GM21576 (cell line): ENCODE results near the gene ADAMTSL1.

Experiments
- ATAC-seq: cut with Tn5 transposase; IDR thresholded peaks from one replicate; pipeline ENCODE4 v1.9.1; 2021; ENCODE audit warnings: mild to moderate bottlenecking, moderate library complexity; ENCODE audit not compliant: unreplicated experiment

ADAMTSL1 gene

DNA sequence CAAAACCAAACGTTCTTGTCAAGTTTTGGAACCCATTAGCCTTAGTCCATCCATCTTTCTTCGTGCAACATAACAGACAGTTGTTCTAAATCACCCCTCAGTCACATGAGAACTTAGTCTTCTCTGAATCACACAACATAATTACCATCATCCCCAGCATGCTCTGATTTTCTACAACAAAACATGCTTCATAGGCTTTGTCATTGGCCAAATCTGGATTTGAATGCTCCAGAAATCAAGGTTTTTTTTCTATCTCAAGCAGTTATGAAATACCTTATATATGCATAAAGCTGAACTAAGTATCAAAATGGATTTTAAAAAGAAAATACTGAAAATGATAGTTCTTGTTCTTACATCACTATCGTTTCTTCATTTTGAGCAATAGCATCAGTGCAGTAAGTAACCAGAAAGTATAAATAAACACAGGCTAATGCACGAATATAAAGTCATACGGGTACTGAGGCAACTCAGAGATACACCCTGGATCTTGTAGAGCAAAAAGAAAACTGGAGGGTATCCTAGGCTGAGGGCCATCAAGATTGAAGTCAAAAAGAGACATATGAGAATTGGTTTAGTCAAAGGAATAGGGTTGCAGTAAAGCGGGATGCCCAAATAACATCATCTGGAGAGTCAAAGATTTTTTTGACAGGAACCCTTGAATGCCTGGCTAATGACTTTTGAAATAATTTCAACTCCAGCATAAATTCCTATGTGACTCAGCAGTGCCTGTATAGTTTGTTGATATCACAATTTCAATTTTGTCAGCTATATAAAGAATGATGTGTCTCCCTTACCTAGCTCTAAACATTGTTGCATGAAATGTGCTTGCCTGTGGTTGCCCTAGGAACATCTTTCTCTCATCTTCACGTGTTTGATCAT is 164.7 kb downstream of the ADAMTSL1 start:
- no peak for ATAC-seq

DNA sequence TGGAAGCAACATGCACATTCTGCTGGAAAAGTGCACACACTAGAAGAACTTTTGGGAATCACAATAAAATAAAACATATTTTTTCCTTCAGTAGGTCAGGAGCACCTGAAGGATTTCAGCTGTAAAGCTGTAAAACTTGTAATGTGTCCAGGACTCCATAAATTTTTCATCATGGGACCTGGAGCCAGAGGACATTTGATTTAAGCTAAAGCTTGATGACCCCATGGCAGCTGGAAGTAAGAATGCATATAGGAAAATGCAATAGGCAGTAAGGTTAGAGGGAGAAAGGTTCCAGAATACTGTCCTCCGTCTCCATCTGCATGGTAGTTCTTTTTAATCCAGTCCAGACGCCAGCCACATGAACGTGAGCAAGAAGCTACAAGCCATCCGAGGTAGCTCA is 166.0 kb downstream of the ADAMTSL1 start:
- no peak for ATAC-seq

DNA sequence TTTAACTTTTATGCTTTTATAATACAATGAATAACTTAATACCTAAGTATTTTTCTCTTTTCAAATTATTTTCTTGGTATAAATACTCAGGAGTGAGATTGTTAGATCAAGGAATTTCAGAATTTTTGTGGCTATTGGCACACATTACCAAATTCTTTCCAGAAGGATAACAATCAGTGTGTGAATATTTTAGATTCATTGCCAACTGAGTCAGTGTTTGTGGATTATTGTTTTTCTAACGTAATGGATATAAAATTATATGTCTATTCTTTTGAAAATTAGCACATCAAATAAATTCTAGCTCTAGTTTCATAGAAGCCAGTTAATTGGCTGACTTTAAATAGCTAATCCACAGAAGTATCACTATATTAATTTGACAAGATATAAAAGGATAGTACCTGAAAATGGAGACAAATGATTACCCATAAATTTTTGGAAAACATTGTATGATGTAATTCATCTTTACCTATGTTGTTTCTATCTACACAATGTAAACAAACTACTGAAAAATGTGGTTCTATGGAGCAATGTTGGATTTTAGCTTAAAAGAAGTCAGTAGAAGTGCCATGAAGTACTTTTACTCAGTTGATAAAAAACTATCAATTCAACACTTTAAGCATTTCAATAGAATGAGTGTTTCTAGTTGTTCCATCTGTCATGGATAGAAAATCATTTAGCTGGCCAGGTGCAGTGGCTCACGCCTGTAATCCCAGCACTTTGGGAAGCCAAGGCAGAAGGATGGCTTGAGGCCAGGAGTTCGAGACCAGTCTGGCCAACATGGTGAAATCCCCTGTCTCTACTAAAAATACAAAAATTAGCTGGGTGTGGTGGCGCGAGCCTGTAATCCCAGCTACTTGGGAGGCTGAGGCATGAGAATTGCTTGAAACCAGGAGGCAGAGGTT is 185.1 kb downstream of the ADAMTSL1 start:
- ATAC-seq, result no peak

DNA sequence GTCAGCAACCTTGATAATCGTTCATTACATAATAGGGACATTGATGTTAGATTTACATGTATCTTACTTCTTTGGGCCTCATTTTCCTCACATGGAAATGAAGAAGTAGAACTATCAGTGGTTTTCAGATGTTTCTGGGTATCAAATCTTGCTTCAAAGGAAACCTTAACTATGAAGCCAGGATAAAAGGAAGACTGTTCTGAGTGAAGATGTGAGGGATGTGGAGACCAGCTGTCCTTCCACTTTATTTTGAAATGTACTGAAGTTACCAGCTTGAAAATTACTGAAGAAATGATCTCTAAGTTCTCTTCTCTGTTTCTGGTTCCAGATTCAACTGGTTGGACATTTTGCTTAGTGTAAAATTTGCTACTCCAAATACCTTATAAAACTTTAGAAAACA is 186.0 kb downstream of the ADAMTSL1 start:
- no peak for ATAC-seq

DNA sequence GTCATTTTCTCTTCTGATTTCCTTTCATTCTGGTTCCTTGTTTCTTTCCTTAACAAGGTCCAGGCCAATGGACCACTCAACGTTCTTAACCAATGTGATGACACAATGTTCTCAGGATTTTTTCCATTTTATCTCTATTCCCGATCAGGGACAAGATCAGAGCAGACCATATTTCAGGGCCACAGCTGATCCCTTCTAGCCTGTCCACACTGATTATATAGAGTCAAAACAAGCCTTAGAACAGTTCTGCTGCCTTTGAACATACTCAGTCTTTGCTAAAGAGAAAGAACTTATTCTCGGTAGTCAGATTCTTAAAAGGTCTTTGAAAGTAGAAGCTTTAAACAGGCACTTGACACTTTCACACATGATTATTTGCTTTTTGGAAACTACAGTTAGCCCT is 188.4 kb downstream of the ADAMTSL1 start:
- no peak for ATAC-seq

DNA sequence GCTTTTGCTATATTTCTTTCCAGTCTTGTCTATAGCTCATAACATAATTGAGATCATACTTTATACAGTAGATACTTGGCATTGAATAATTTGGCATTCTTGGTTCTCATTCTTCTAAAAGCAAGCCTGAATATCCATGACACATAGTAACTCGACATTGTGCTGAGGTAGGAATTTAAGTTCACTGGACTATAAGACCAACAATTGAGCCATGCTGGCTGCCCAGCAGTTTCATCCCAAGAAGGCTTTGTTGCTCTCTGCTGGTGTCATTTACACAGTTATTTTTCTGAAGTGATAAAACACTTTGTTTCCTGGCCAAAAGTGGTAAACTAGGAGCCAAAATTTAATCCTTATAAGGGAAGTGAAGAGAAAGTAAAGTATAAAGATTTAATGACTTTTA is 192.0 kb downstream of the ADAMTSL1 start:
- no peak for ATAC-seq

DNA sequence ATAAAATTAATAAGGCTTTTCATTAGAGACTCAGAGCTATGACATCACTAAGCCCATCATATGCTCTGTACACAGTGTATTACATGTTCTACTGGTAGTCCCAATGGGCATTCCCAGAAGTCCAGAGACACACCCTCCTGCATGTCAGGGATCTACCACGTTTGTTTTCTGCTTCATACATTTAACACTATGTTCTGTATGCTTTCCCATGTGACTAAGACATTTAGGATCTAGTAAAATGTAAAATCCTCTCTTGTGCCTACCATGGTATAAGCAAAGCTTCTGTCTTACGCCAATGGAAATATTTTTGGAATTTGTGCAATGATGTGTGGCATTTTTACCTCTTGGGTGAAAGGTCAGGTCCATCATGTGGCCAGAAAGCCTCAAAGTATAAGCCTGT is 192.4 kb downstream of the ADAMTSL1 start:
- no peak for ATAC-seq

DNA sequence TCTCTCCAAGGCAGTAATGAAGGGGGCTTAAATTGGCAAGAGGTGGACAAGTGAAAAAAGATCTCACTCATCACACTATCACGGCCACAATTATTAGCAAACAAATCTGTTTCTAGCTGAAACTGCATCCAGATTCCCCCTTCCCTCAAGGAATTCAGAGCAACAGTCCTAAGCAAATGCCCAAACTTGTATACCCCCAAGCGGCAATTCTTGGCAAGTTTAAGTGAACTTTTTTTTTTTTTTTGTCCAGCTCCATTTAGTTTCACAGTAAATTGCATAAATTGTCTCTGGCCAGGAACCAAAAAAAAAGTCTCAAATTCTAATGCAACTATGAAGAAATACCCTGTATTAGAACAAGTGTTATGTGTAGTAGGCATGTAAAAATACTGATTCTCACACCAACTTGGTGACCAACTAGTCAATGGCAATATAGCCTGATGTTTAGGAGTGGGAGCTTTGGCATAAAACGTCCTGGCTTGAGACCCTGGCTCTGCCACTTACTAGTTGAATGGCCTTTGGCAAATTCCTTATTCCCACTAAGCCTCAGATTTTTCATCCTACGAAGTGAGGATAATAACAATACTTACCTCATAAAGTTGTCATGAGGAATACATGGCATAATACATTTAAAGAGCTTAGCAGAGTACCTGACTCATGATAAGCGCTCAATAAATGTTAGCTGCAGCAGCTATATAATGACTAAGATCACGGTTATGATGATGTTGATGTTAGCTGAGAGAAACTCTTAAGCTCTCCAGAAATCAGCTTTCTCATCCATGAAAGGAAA is 193.2 kb downstream of the ADAMTSL1 start:
- ATAC-seq, result no peak

DNA sequence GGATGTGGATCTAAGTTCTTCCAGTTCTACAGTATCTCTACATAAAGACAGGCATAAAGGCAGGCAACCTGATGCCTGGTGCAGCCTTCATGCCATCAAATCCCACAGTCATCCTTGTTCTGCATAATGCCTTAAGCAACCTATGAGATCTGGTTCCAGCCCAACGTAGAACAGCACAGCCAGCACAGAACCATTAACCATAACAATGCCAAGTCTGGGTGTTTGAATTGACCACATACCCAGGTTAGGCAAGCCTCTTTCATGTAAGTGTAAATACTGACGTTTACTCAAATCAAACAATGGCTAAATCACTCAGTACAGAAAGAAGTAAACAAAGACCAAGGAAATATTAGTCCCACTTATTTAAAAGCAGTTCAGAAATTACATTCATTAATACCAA is 195.0 kb downstream of the ADAMTSL1 start:
- ATAC-seq, result no peak

DNA sequence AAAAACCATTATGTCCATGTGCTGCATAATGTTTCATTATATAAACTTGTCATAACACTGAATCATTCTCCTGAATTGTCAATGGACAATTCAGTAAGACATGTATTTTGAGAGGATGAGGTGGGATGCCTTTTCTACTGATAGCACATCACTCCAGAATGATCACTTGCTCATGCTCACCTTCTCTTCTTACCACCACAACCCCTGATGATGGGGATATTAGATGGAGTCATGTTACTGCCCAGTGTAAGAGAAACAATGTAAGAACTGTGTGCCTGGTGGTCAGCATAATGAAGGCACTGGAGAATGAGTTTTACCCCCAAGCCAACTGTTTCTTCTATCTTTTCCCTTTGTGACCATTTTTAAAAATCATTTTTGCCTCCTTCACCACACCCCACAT is 198.8 kb downstream of the ADAMTSL1 start:
- ATAC-seq, result no peak

DNA sequence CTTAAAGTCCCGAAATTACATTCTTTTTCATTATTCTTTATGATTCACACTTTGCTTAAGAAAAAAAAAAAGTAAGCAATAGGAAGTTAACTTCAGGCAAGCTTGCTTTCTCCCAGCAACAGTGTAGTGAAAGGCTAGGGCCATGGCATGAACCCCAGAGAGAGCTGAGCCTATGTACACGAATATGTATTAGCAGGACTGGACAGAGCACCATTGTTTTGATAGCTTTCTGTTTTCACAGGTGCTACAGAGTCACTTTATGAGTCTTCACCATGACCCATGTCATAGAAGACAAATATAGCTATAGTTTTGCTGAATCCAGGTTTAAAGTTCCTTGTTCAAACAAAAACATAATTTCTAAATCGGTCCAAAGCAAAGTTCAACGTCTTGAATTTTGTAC is 199.2 kb downstream of the ADAMTSL1 start:
- no peak for ATAC-seq

DNA sequence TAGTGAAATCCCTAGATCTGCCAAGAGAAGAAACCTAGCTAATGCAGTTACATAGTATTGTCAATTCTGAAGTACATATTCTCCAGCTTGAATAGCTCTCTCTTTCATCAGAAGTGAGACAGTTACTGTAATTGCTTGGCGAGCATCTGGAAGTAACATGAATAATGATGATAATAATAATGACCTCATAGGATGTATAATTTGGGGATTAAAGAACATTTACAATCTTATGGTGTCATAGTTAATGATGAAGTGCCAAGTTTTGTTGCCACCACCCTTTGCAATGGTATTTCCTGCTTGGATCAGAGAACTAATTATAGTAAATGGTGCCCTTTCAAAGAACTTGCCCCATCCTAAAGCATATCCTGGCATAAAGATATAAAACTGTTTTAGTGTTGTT is 201.4 kb downstream of the ADAMTSL1 start:
- ATAC-seq, result no peak

DNA sequence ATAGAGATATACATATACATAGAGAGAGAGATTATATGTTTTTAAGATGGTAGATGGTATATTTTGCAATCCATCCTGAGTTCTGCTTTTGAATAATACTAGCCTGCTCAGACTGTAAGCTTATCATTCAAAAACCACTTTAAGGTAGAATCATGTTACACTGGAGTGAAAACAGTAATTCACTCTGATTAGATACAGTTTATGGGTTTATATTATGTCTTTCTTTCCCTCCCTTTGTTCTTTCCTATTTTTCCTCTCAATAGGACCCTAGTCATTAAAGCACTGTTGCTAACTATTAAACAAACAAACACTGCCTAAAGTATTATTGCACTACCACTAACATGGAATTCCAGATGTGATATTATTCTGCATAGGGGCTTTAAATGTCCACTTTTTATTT is 202.0 kb downstream of the ADAMTSL1 start:
- ATAC-seq, result no peak

DNA sequence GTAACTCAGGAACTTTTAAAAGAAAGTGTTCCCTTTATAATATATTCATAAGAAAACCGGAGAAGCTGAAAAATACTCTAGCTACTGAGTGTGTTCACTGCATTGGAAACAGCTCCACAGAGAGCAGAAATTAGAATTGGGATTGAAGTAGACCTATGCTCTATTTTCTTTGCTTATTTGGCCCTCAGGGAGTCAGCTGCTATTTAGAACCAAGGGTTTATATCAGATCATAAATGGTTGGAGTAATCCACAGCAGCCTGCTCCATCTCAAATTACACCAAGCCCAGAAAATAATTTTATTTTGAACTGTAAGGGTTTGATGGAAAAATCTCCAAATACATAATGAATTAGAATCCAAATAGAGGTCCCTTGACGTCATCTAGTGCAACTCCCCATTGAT is 202.6 kb downstream of the ADAMTSL1 start:
- ATAC-seq, result no peak

DNA sequence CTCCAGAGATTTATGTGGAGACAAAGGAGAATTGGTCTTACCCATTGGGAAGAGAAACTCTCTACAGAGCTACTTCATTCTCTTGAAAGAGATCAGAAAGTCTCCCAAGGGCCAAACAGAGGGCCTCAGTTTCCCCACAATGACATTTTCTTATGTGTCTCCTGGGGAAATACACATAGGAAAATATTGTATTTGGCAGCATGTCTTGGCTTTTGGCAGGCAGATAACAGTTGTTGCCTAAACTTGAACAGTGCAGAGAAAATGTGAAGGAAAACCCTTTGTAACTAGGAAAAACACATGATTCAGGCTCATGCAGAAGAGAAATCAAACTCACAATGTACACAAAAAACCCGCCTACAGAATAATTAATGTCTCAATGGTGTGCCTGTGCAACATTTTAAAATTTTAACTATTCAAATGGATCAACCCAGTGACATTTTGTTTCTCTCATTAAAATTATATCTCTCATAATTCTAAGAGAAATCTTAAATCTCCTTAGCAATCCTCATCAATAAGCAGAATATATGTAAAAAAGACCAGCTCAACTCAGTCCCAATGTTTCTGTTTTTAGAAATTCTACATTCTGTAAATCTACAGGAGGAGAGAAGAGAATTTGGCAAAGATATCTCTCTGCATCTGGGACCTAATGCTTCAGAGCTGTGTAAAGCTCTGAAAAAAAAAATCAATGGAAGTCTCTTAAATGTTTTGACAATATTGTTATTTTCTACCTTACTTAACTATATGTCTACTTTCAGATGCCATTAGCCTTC is 205.1 kb downstream of the ADAMTSL1 start:
- no peak for ATAC-seq

DNA sequence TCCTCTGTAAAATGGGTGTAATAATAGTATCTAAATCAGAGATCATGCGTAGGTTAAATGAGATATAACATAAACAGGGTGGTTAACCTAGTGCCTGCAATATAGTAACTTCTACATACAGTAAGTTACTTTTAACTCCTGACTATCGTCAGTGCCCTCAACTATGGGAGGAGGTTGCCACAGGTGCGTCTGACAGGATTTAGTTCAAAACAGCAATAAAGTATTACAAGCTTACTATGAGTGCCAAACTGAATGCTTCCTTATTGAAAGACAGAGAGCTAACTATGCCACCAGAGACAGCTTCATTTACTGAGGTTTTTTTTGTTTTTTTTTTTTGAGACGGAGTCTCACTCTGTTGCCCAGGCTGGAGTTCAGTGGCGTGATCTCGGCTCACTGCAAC is 209.0 kb downstream of the ADAMTSL1 start:
- no peak for ATAC-seq

DNA sequence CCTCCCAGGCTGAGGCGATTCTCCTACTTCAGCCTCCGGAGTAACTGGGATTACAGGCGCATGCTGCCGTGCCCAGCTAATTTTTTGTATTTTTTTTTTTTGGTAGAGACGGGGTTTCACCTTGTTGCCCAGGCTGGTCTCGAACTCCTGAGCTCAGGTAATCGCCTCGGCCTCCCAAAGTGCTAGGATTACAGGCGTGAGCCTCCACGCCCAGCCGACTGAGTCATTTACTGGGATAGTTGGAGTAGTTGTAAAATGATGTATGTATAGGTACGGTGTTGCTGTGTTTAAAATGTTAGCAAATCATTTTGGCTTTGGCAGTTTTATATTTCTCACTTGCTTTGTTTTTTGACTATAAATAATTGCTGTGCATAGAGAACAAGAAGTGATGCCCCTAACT is 209.4 kb downstream of the ADAMTSL1 start:
- ATAC-seq, result no peak

DNA sequence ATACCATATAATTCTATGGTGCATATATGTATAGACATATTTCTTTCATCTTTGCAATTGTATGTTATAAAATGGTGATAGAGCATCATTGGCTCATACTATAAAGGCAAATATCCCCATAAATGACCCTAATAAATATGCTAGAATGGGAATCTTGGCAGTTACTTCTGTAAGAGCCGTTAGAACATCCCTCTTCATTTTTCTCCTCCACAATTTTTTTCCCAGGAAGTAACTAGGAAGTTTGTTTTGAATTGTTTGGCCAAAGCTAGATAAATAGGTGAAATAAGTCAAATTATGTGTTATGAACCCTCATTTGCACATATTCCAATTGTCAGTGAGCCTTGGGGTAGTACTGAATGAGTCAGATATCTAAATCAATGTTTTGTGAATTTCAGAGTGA is 209.9 kb downstream of the ADAMTSL1 start:
- ATAC-seq, result no peak

DNA sequence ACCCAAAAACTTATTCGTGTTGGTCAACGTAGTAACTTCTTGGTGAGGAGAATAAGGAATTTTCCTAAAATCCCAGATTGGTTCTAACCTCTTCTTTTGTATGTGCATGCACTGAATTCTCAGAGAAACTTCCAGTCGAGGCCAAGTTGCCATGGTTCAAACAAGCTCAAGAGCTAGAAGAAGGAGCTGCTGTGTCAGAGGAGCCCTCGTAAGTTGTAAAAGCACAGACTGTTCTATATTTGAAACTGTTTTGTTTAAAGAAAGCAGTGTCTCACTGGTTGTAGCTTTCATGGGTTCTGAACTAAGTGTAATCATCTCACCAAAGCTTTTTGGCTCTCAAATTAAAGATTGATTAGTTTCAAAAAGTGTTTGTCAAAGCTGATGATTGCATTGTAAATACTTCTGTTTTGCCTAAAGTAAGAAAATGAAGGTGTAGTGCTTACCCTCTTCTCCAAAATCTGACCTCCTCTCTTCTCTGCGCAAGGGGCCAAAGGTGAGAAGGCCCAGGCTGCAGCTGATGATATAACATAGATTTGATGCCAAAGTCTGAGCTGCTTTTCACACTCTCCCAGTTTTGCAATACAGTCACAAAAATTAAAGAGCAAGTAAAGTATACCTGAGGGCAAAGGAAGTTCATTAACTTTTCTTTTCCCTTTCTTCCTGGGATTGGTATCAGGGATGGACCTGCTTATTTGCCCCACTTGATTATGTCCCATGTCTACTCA is 210.8 kb downstream of the ADAMTSL1 start:
- ATAC-seq, result no peak
